Right kidney (tissue), 9 donors: ENCODE measurements around the gene NEDD4.
"Not testable (repeated sequence)": the region's sequence is repeated elsewhere in the genome, so short reads cannot be mapped to it uniquely, and the experiment has no call there.

Source experiments
- DNase-seq: peaks from one replicate; pipeline ENCODE4 v3.0.0-alpha.2; 2016
- long read RNA-seq, 8 donors: transcript quantifications; one replicate each; lab custom pipeline, GENCODE V29; 2026

NEDD4 gene
- long read RNA-seq, donor 1, result 0 reads
- long read RNA-seq, donor 2, full-length matches to known transcripts, result 2 of 2 reads
- long read RNA-seq, donor 2, partial matches to known transcripts, result 0 of 2 reads
- long read RNA-seq, donor 2, other reads (novel, unspliced or antisense), result 0 of 2 reads
- long read RNA-seq, donor 3, result 0 reads
- long read RNA-seq, donor 4, full-length matches to known transcripts, result 1 of 1 reads
- long read RNA-seq, donor 4, partial matches to known transcripts, result 0 of 1 reads
- long read RNA-seq, donor 4, other reads (novel, unspliced or antisense), result 0 of 1 reads
- long read RNA-seq, donor 5, full-length matches to known transcripts, result 2 of 2 reads
- long read RNA-seq, donor 5, partial matches to known transcripts, result 0 of 2 reads
- long read RNA-seq, donor 5, other reads (novel, unspliced or antisense), result 0 of 2 reads
- long read RNA-seq, donor 6, result 0 reads
- long read RNA-seq, donor 7, result 0 reads
- long read RNA-seq, donor 8, result 0 reads

DNA sequence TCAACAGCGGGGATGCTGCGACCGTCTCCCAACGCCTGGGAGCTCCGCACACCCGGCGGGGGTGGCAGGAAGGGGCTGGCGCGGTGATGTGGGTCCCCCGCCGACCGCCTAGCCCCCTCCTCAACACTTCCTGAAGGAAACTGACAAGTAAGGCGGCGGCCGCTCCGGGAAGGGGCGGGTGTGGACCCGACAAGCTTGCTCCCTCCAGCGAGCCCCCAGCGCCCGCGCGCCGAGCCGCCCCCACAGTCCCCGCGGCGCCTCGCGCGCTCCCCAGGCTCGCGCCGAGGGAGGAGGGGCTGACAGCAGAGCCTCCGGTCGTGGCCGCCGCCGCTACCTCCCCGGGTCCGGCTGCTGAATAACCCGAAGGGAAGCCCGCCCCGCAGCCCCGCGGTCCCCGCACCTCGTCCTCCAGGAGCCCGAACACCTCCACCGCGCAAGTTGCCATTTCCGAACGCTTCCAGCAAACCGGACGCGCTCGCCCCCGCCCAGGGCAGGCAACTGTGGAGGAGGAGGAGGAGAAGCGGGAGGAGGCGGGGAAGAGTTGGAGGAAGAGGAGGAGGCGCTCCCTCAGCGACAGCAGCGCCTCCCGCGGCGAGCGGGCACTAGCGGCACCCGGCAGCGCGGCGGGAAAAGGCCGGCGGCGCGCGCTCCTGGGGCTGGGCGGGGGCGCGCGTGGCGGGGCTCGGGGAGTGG, at the start of gene NEDD4:
TSS of gene NEDD4 (minus strand) at position 502 of the 693 bp plus-strand sequence. CDS start at position 445, 57 bp downstream.
- DNase-seq, result peak; percentile 95

DNA sequence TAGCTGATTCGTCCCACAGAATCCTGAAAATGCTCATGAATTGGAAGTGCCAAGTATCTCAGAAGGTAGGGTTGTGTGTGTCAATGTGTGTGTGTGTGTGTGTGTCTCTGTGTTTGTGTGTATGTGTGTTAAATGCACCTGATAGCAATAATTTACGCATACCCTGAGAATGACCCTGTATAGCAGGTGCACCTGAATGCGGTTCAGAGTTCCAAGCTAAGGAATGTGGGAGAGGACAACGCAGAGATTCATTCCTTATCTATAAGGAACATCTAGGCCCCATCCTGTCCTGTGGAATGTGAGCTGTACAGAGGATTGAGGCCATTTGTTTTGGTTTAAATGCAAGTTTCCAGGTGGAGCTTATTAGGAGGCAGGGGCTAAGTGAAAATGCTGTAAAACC, 49.1 kb upstream of the NEDD4 start:
- DNase-seq, result no peak

DNA sequence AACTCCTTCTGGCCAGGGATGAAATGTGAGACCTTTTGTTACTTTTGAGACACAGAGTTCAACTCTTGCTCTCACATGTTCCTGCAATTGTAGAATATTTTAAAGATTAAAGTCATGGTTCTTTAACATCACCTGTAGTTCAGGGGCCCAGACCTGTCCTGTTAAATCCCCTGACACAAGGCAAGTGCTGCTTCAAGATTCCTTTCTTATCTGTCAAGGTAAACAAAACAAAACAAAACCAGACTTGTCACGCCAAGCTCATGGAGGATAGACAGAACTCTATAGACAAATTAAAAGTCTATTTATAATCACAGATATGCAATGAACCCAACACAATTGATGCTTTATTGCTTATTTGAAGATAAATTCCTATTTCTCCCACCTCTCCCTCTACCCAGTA, 48.6 kb upstream of the NEDD4 start:
- no peak for DNase-seq

DNA sequence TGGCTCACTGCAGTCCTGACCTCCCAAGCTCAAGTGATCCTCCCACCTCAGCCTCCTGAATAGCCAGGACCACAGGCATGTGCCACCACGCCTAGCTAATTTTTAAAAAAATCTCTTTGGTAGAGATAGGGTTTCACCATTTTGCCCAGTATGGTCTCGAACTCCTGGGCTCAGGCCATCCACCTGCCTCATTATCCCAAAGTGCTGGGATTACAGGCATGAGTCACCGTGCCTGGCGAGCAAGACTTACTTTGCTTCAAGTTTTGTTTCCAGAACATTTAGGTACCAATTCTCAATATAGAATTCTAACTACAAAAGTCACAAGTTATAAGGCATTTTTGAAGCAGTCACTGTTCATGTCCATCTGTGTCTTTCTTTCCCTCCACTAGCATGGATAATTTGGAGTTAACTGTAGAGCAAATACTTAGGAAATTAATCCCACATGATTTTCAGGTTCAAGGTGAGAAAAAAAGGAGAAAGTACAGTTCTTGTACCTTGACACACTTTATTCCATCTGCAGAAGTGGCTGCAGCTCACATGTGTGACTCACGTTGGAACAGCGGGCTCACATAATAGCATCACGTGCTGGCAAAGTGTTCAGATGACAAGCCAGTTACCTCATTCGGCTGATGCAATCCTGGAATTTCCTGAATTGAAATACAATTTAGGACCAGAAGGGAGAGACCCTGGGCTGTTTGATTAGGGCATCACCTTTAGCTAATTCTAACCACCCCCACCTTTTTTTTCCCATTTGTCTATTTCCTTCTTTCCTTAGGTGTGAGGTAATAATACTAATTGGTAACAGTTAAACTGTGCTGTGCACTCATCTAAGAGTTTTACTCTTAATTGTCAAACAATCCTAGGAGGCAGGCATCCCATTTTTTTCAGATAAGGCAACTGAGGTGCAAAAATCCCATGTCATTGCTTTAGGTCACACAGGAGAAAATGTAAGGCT, 46.9 kb upstream of the NEDD4 start:
- no peak for DNase-seq

DNA sequence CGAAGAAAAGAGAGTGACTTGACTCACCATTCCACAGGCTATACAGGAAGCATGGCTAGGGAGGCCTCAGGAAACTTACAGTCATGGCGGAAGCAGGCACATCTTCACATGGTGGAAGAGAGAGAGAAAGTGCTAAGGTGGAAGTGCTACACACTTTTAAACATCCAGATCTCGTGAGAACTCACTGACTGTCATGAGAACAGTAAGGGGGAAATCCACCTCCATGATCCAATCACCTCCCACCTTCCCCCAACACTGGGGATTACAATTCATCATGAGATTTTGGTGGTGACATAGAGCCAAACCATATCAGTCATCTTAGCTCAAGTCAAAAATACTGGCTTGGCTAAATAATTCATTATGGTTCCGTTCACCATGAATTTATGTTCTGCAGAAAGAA, 45.3 kb upstream of the NEDD4 start:
- DNase-seq, result no peak

DNA sequence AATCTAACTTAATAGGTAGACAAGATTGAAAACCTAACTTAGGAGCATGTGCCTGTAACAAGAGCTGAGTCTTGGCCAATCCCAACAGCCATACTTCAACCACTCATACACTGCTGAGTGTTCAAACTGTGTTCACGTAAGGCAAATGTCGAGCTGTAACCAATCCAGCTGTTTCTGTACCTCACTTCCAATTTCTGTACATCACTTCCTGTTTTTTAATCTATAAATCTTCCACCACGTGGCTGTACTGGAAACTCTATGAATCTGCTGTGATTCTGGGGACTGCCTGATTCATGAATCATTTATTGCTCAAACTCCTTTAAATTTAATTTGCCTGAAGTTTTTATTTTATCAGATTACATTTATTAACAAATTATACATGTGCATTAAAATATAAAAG, 44.6 kb upstream of the NEDD4 start:
- DNase-seq, result no peak

DNA sequence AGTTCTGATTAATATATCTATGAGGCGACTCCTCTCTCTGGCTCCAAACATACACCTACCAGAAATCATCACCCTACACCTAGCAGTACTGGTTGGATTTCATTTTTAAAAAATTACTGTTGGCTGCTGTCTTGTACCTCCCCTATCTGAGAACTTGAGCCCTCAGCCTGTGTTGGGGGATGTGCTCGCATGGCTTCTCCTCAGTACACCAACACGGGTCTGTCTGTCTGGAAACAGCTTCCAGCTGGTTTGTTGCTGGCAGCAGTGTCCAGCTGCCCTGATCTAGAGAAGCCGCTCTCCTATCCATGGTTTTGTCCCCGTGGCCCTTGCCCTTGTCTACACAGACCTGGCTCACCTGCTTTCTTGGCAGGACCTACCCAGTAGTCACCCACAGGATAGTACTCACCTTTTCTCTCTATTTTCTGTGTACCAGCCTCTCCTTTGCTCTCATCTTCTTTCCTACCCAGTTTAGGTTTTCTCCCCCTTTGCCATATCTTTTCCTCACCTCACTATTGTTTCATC, 43.2 kb upstream of the NEDD4 start:
- no peak for DNase-seq

DNA sequence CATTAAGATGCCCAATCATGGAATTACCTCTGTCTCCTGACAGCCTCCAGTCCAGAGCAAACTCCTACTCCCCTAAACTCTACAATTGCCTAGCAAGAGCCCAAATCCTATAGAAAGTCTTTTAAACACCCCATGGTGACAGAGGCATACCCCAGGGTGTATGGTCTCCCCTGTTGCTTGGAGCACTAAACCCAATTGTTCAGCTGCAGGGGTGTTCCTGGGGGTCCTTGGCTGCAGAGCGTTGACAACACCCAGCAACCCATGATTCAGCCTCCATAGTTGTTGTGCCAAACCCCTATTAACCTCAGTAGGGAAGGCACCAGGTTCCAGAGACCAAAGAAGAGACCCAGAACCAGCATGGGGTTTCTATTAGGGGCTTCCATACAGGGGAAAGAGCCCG, 41.8 kb upstream of the NEDD4 start:
- DNase-seq, result no peak

DNA sequence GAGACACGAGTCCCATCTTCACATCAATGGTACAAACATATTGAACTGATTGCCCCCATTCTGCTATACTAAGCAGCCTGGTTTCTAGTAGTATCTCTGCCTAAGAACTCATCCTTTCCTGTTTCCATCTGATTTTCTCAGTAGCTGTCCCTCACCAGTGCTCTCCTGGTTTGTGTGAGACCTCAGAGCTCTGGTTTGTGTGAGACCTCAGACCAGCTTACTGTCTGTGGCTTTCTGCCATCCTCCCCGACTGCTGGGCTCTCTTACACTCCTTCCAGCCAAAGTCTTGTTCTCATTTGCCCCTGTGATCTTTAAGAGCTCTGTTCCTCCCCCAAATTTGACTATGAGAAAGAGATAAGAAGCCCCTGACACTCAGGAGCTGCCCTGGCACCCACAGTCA, 41.1 kb upstream of the NEDD4 start:
- no peak for DNase-seq

DNA sequence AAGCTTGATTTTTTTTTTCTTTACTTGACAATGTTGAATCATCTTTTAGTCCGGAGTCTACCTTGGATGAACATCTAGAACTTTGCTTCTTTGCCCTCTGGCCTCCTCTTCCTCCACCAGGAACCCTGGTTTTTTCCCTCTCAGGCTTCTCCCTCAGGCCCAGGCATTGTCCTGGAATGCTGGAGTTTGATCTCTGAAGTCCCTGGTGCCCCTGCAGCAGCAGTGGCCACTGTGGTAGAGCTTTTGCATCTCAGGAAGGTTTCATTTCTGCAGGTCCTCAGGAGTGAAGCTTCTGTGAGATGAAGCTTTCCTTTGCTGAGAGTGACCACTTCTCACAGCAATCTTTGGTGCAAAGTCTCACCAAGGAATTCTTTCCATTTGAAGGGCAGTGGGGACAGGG, 39.0 kb upstream of the NEDD4 start:
- no peak for DNase-seq

DNA sequence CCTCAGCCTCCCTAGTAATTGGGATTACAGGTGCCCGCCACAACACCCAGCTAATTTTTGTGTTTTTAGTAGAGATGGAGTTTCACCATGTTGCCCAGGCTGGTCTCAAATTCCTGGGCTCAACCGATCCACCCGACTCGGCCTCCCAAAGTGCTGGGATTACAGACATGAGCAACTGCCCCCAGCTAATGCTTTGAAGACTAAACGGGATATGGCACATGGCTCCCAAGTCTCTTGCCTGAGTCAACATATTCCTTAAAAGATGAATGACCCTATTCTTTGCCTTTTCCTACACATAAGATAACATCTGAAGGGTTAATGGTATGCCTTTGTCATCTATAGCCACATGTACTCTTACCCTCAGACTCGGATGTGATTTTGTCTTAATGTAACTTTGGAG, 38.4 kb upstream of the NEDD4 start:
- DNase-seq, result no peak

DNA sequence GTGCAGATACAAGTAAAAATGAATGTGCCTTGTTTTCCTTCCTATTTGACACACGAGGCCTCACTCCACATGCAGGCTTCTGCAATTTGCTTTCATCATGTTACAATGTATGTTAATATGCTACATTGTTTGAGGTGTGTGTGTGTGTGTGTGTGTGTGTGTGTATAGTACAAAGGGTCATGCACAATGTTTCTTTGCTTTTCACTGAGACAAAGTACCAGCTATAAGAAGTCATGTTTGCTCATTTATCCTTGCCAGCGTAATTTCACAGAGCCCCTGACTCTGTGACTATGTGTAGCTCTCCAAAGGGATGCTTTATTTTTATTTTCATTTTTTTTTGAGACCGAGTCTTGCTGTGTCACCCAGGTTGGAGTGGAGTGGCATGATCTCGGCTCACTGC, 38.0 kb upstream of the NEDD4 start:
- no peak for DNase-seq

DNA sequence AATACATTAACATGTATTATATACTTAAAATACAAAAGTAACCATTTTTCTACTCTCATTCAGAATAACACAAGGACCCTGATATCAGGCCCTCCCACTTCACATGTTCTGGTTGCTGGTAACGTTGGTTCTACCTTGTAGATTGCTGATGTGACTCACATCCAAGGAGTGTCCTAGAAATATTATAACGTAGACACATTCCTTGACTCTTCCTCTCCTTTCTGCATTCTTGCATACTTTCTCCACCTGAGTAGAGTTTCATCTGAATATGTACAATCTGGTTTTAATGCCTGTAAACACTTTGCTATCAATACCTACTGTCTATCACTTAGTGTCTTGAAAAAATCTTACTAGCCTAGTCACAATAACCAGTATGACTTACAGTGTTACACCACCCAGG, 35.0 kb upstream of the NEDD4 start:
- no peak for DNase-seq

DNA sequence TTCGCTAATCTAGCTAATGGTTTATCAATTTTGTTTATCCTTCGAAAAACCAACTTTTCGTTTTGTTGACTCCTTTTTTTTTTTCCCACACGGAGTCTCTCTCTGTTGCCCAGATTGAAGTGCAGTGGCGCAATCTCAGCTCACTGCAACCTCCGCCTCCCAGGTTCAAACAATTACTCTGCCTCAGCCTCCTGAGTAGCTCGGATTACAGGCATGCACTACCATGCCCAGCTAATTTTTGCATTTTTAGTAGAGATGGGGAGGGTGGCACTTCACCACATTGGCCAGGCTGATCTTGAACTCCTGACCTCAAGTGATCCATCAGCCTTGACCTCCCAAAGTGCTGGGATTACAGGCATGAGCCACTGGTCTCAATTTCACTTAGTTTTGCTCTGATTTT, 29.7 kb upstream of the NEDD4 start:
- not testable (repeated sequence) for DNase-seq

DNA sequence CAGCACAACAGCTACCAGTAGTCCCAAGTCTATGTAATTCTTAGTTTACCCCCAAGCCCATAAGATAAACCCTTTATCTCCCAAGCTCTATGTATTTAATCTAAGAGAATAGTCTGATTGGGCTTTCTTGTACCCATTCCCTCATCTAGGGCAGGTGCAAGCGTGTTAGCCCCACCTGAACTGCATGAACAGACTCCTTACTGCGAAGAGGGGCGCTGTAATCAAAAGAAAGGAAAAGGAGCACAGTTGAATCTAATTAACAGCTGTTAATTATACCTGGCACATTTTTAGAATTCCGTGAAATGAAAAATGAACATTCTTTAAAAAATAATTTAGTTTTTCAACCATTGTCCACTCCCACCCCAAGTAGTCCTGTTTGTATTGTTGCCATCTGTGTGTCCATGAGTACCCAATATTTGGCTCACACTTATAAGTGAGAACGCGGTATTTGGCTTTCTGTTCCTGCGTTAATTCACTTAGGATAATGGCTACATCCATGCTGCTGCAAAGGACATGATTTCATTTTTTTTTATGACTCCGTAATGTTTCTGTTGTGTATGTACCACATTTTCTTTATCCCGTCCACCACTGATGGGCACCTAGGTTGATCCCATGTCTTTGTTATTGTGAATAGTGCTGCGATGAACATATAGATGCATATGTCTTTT, 26.5 kb upstream of the NEDD4 start:
- DNase-seq, result no peak

DNA sequence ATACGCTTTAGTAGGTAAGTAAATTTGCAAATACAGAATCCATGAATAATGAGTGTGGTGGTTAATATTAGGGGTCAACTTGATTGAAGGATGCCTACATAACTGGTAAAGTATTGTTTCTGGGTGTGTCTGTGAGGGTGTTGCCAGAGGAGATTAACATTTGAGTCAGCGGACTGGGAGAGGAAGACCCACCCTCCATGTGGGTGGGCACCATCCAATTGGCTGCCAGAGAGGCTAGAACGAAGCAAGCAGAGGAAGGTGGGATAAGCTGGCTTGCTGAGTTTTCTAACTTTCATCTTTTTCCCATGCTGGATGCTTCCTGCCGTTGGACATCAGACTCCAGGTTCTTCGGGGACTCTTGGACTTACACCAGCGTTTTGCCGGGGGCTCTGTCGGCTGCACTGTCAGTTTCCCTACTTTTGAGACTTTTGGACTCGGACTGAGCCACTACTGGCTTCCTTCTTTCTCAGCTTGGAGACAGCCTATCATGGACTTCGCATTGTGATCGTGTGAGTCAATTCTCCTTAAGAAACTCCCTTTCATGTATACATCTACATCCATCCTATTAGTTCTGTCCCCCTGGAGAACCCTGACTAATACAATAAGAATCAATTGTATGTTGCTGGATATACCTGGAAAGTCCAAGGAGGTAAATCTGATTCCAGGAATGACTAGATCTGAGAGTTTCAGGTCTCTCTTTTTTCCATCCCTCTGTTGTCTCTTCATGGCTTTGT, 25.8 kb upstream of the NEDD4 start:
- no peak for DNase-seq

DNA sequence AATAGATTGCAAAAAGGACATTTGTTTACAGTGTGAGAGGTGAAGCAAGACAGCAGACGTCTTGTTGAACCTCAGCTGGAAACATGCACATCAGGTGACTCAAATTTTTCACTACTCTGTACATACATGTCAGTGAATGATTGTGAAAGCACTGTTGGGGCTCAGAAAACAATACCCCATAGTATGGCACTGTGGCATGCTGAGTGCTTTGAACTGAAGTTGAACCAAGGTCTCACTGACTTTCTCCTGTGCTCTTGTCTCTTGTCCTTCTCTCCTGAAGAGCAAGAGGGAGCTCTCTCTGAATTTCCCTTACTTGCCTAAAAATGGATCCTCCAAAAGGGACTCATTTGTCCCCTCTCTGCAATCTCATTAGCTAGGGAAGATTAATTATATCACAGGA, 24.5 kb upstream of the NEDD4 start:
- DNase-seq, result no peak

DNA sequence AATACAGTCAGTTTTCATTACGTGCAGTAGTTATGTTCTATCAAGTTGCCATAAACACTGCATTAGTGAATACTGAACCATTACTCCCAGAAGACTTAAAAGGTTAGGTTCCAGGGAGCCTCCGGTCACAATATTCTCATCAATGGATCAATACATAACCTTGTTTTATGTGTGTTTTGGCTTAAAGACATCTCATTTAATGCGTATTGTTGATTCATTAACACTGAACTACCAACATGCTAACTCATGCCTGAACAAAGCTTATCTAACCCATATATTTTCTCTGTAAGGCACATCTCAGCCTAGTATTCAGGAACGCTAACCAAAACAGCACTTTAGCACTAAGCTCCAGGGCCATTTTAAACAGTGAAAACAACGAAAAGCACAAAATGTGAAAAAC, 24.1 kb upstream of the NEDD4 start:
- DNase-seq, result no peak

DNA sequence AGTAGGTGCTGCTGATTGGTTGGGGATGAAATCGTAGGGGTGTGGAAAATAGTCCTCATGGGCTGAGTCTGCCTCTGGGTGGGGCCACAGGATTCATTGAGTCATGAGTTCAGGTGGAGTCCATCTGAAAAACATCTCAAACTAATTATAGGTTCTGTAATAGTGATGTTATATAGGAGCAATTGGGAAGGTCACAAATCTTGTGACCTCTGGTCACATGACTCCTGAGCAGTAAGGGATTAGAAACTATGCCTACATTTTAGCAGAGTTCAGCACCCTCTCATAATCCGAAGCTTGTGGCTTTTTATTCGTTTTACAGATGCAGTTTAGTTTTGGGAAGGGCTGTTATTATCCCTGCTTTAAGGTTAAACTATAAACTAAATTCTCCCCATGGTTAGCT, 22.9 kb upstream of the NEDD4 start:
- no peak for DNase-seq

DNA sequence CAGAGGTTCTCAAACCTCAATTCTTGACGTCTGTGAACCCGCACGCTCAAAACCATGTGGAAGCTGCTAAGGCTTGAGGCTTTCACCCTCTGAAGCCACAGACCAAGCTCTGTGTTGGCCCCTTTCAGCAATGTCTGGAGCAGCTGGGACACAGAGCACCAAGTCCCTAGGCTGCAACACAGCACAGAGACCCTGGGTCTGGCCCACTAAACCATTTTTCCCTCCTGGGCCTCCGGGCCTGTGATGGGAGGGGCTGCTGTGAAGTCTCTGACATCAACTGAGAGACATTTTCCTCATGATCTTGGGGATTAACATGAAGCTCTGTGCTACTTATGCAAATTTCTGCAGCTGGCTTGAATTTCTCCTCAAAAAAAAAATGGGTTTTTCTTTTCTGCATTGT, 21.3 kb upstream of the NEDD4 start:
- no peak for DNase-seq

DNA sequence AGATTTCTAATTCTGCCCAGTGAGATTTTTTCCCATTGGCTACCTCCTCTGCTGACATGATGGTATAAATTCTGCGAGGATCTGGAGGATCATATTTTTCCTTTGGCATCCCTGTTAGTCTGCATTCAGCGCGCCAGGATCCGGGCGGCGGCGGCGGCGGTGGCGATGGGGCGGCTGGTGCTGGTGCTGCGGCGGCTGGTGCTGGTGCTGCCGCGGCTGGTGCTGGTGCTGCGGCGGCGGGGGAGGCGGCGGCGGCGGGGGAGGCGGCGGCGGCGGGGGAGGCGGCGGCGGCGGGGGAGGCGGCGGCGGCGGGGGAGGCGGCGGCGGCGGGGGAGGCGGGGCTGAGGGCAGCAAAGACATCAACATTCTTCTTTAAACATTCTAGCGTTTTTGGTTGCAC, 13.6 kb upstream of the NEDD4 start:
- not testable (repeated sequence) for DNase-seq
